CD14-positive monocyte (primary cell): ENCODE measurements around the gene RCAN2. TPM values are rescaled to one million over a fixed set of nuclear protein-coding genes. Genes with fewer than 3 reads are reported as not detected.

ENCODE experiments used
- DNase-seq, 3 donors: peaks; one replicate each; pipeline ENCODE4 v3.0.0-alpha.2; 2011 to 2022
- H2AFZ ChIP-seq: 2 replicates; pipeline ENCODE4 v1.6.0; 2012; ENCODE audit warnings: mild to moderate bottlenecking, low read depth, low read length, inconsistent platforms; ENCODE audit not compliant: insufficient read depth, poor library complexity, severe bottlenecking
- H3K27ac ChIP-seq, 2 donors: 1 replicate in 1 of 2; 2 replicates in 1 of 2; pipeline ENCODE4 v1.5.1; 2012 to 2013; ENCODE audit warnings: low read length in 2 of 2, control low read depth in 1 of 2, inconsistent platforms in 1 of 2, low read depth in 1 of 2, mild to moderate bottlenecking in 1 of 2
- H3K27me3 ChIP-seq, 2 donors: one replicate each; pipeline versions ENCODE4 v1.6.0 to v1.6.1; 2011 to 2013; ENCODE audit warnings: low read length in 2 of 2; ENCODE audit not compliant: control insufficient read depth in 2 of 2, insufficient read depth in 2 of 2
- H3K36me3 ChIP-seq, 2 donors: replicated peaks in 1 of 2; 1 replicate in 1 of 2; 2 replicates in 1 of 2; pipeline versions ENCODE4 v1.5.1 to v1.6.1; 2012 to 2013; ENCODE audit warnings: low read length in 2 of 2, control low read depth in 1 of 2, inconsistent platforms in 1 of 2, mild to moderate bottlenecking in 1 of 2; ENCODE audit not compliant: insufficient read depth in 2 of 2, control insufficient read depth in 1 of 2
- H3K4me1 ChIP-seq, 2 donors: 1 replicate in 1 of 2; 2 replicates in 1 of 2; pipeline versions ENCODE4 v1.5.1 to v1.6.1; 2012 to 2013; ENCODE audit warnings: low read length in 2 of 2, control low read depth in 1 of 2, inconsistent platforms in 1 of 2, mild to moderate bottlenecking in 1 of 2, moderate library complexity in 1 of 2; ENCODE audit not compliant: insufficient read depth in 2 of 2, control insufficient read depth in 1 of 2
- H3K4me2 ChIP-seq: replicated peaks from 2 replicates; pipeline ENCODE3; 2012; ENCODE audit warnings: low read length, moderate library complexity, mild to moderate bottlenecking; ENCODE audit not compliant: poor library complexity, severe bottlenecking; ENCODE audit errors: extremely low read depth
- H3K4me3 ChIP-seq, 3 experiments: fragments of 200-600 bp in 1 of 3; sonication (generic) in 1 of 3; replicated peaks in 1 of 3; 1 replicate in 2 of 3; 2 replicates in 1 of 3; pipeline ENCODE4 v1.5.1; 2011 to 2013; ENCODE audit warnings: low read length in 3 of 3, mild to moderate bottlenecking in 3 of 3, control low read depth in 2 of 3, low read depth in 2 of 3, inconsistent platforms in 1 of 3, moderate library complexity in 1 of 3
- H3K79me2 ChIP-seq: 2 replicates; pipeline ENCODE4 v1.6.0; 2012; ENCODE audit warnings: mild to moderate bottlenecking, control low read depth, inconsistent platforms, low read length, moderate library complexity; ENCODE audit not compliant: insufficient read depth
- H3K9ac ChIP-seq: 2 replicates; pipeline ENCODE4 v1.6.0; 2017; ENCODE audit warnings: low read length, mild to moderate bottlenecking; ENCODE audit not compliant: insufficient read depth, poor library complexity, severe bottlenecking
- H3K9me3 ChIP-seq, 2 donors: replicated peaks in 1 of 2; 1 replicate in 1 of 2; 2 replicates in 1 of 2; pipeline versions ENCODE4 v1.5.1 to v1.6.1; 2012 to 2013; ENCODE audit warnings: low read length in 2 of 2, control low read depth in 1 of 2; ENCODE audit not compliant: control insufficient read depth in 1 of 2, insufficient read depth in 1 of 2
- H4K20me1 ChIP-seq: 2 replicates; pipeline ENCODE4 v1.6.0; 2012; ENCODE audit warnings: mild to moderate bottlenecking, low read length, control low read depth, moderate library complexity; ENCODE audit not compliant: insufficient read depth
- H3K27ac Mint-ChIP-seq, 7 donors: one replicate each; pipeline ENCODE4 v1.8.0; 2020; ENCODE audit warnings: mild to moderate bottlenecking in 7 of 7, mixed read lengths in 7 of 7, moderate library complexity in 6 of 7, inconsistent platforms in 2 of 7
- H3K27me3 Mint-ChIP-seq, 3 donors: one replicate each; pipeline ENCODE4 v1.8.0; 2021 to 2022; ENCODE audit warnings: low read depth in 3 of 3, mild to moderate bottlenecking in 3 of 3, mixed read lengths in 3 of 3, moderate library complexity in 3 of 3, inconsistent platforms in 1 of 3
- H3K36me3 Mint-ChIP-seq, 2 donors: one replicate each; pipeline ENCODE4 v1.8.0; 2020; ENCODE audit warnings: mixed read lengths in 2 of 2, inconsistent platforms in 1 of 2, mild to moderate bottlenecking in 1 of 2
- H3K4me1 Mint-ChIP-seq: one replicate; pipeline ENCODE4 v1.8.0; 2020; ENCODE audit warnings: mild to moderate bottlenecking, mixed read lengths
- H3K4me3 Mint-ChIP-seq, 2 donors: one replicate each; pipeline ENCODE4 v1.8.0; 2020; ENCODE audit warnings: mild to moderate bottlenecking in 2 of 2, mixed read lengths in 2 of 2, moderate library complexity in 1 of 2
- H3K9me3 Mint-ChIP-seq, 7 donors: one replicate each; pipeline ENCODE4 v1.8.0; 2020 to 2022; ENCODE audit warnings: mixed read lengths in 7 of 7, mild to moderate bottlenecking in 6 of 7, moderate library complexity in 6 of 7, inconsistent platforms in 2 of 7
- CTCF ChIP-seq: fragments of 200-600 bp; IDR thresholded peaks from one replicate; pipeline ENCODE4 v1.8.0; 2022; ENCODE audit warnings: antibody characterized with exemption, mild to moderate bottlenecking
- WGBS: methylation state at CpG from one replicate; pipeline ENCODE4 v1.1.5; 2013; ENCODE audit warnings: missing lambda C conversion rate; ENCODE audit not compliant: insufficient coverage; 5-methylcytosine and 5-hydroxymethylcytosine counted together
- intact Hi-C, 2 donors: fragments of 100-400 bp; cut with micrococcal nuclease; formaldehyde crosslinking; loops; one replicate each; pipeline versions ENCODE4 v1.15.0 to v1.15.1; 2023
- polyA plus RNA-seq, 3 donors: library from polyadenylated mRNA; depleted of rRNA in 1 of 3; unstranded in 2 of 3; stranded (reverse) in 1 of 3; fragments of 300-500 nt in 2 of 3; fragments of >200 nt in 1 of 3; fragmentation: Illumina TruSeq in 2 of 3; gene quantifications; 1 replicate in 2 of 3; 2 replicates in 1 of 3; pipeline ENCODE4 v1.2.3, GENCODE V29; 2012 to 2021

The RCAN2 gene
- polyA plus RNA-seq, 3 donors = not detected

DNA sequence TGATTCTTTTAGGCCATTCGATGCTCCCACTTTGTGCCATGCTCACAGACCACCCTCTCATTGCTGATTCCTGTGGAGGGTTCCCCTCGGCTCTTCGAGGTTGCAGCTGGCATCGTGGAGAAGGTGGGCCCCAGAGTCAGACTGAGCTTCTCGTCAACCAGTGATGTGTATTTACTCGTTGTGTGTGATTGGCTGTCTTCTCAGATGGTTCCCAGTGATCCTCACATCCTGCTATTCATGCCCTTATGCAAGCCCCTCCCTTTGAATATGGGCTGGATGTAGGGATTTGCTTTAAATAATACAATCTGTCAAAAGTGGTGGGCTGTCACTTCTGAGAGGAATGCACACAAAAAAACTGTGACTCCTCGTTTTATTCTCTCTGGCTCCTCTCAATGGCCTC lies 220.9 kb downstream of the RCAN2 start:
- Histone ChIP-seq H3K9me3 (no peaks in the 10 kb centered on the region), H3K4me3 (no peak overlapping the region), H3K36me3 (no peaks in the 10 kb centered on the region), H3K4me2 (no peak overlapping the region), H3K4me1 (no peaks in the 10 kb centered on the region), H3K79me2 (no peaks in the 10 kb centered on the region), H3K9ac (no peak overlapping the region), H4K20me1 (no peaks in the 10 kb centered on the region), H3K27me3 (no peaks in the 10 kb centered on the region), H3K27ac (no peak overlapping the region), H2AFZ (no peak overlapping the region)
- DNase-seq = no peak
- intact Hi-C loops = no loop called here
- Mint-ChIP-seq H3K36me3 (no peaks in the 10 kb centered on the region), H3K27ac (no peak overlapping the region), H3K9me3 (peaks cover 0 to 2% (median 0%) of the 10 kb centered on the region in 7 donors), H3K4me3 (no peak overlapping the region), H3K27me3 (peaks cover 0 to 3% (median 0%) of the 10 kb centered on the region in 3 donors), H3K4me1 (no peaks in the 10 kb centered on the region)
- no peak for TF ChIP-seq CTCF
- WGBS = 93% methylated on average over 4 of the region's 7 CpGs

- Histone ChIP-seq H4K20me1 (no peaks in the 10 kb centered on the region), H3K27ac (no peak overlapping the region), H3K9ac (no peak overlapping the region), H3K9me3 (no peaks in the 10 kb centered on the region), H3K79me2 (no peaks in the 10 kb centered on the region), H3K36me3 (no peaks in the 10 kb centered on the region), H3K4me3 (no peak overlapping the region), H3K27me3 (no peaks in the 10 kb centered on the region), H2AFZ (no peak overlapping the region), H3K4me1 (no peaks in the 10 kb centered on the region), H3K4me2 (no peak overlapping the region)
- intact Hi-C loops = no loop called here
- peak overlapping the region in 1 of 7 donors; percentile 19 for H3K27ac Mint-ChIP-seq
- peaks cover 0 to 2% (median 0%) of the 10 kb centered on the region in 7 donors for H3K9me3 Mint-ChIP-seq
- no peak overlapping the region for H3K4me3 Mint-ChIP-seq
- H3K4me1 Mint-ChIP-seq = no peaks in the 10 kb centered on the region
- no peak for DNase-seq
- peaks cover 0 to 3% (median 0%) of the 10 kb centered on the region in 3 donors for H3K27me3 Mint-ChIP-seq
- no CpG with 5 or more reads among the region's 5 CpGs for WGBS
- TF ChIP-seq CTCF = no peak
- H3K36me3 Mint-ChIP-seq = no peaks in the 10 kb centered on the region
Measured at GRCh38 chr6:46269447-46270229, 221.6 kb downstream of the RCAN2 start.
